WTC11 (cell line): ENCODE measurements around the gene EHD1. TPM values are rescaled to one million over a fixed set of nuclear protein-coding genes. Genes with fewer than 3 reads are reported as not detected.

Experiments used
- ATAC-seq: fragments of 200-7000 bp; cut with Tn5 transposase; 2 replicates; pipeline ENCODE4 v1.10.0; 2021; ENCODE audit warnings: mild to moderate bottlenecking, moderate library complexity
- CTCF ChIA-PET: fragments of 300-600 bp; sonication (Branson Sonifier 250); formaldehyde crosslinking; loops from one replicate; lab custom pipeline; 2021; ENCODE audit warnings: antibody characterized with exemption; lab: Charles Lee
- POLR2A ChIA-PET: fragments of 350-600 bp; sonication (Branson Sonifier 250); formaldehyde crosslinking; loops from one replicate; lab custom pipeline; 2021; ENCODE audit warnings: antibody characterized with exemption; lab: Charles Lee
- DNase-seq: peaks from one replicate; pipeline ENCODE4 v3.0.0; 2021; ENCODE audit warnings: low spot score
- H3K27ac Mint-ChIP-seq: 2 replicates; pipeline ENCODE4 v1.8.0; 2021; ENCODE audit warnings: mixed read lengths
- H3K27me3 Mint-ChIP-seq: 2 replicates; pipeline ENCODE4 v1.8.0; 2021; ENCODE audit warnings: low read depth, mild to moderate bottlenecking, moderate library complexity, mixed read lengths
- H3K36me3 Mint-ChIP-seq: 2 replicates; pipeline ENCODE4 v1.8.0; 2021; ENCODE audit warnings: mixed read lengths
- H3K4me1 Mint-ChIP-seq: 2 replicates; pipeline ENCODE4 v1.8.0; 2022; ENCODE audit warnings: mixed read lengths
- H3K4me3 Mint-ChIP-seq: 2 replicates; pipeline ENCODE4 v1.8.0; 2021; ENCODE audit warnings: mild to moderate bottlenecking, moderate library complexity, mixed read lengths
- H3K9me3 Mint-ChIP-seq: 2 replicates; pipeline ENCODE4 v1.8.0; 2021; ENCODE audit warnings: mixed read lengths
- ATF2 ChIP-seq: sonication (generic); formaldehyde crosslinking; IDR thresholded peaks from 2 replicates; pipeline ENCODE4 v1.8.1; 2022; ENCODE audit warnings: low read depth, missing genetic modification reagents, borderline replicate concordance
- CTCF ChIP-seq: fragments of 200-600 bp; IDR thresholded peaks from 2 replicates; pipeline ENCODE4 v1.8.0; 2022; ENCODE audit warnings: antibody characterized with exemption
- ESRRA ChIP-seq: sonication (generic); formaldehyde crosslinking; IDR thresholded peaks from 2 replicates; pipeline ENCODE4 v1.8.1; 2022; ENCODE audit warnings: mild to moderate bottlenecking, missing genetic modification reagents, borderline replicate concordance
- FOXP1 ChIP-seq: sonication (generic); formaldehyde crosslinking; IDR thresholded peaks from 2 replicates; pipeline ENCODE4 v1.8.0; 2022; ENCODE audit warnings: missing genetic modification reagents, mild to moderate bottlenecking, moderate library complexity, borderline replicate concordance
- GABPB1 ChIP-seq: sonication (generic); formaldehyde crosslinking; IDR thresholded peaks from 2 replicates; pipeline ENCODE4 v1.8.1; 2023; ENCODE audit warnings: mild to moderate bottlenecking, missing genetic modification reagents
- HMGXB4 ChIP-seq: sonication (generic); formaldehyde crosslinking; IDR thresholded peaks from 2 replicates; pipeline ENCODE4 v1.8.1; 2023; ENCODE audit warnings: mild to moderate bottlenecking, moderate library complexity, missing genetic modification reagents
- MAX ChIP-seq: sonication (generic); formaldehyde crosslinking; IDR thresholded peaks from 2 replicates; pipeline ENCODE4 v1.8.0; 2022; ENCODE audit warnings: mild to moderate bottlenecking, missing genetic modification reagents
- MXD4 ChIP-seq: fragments of 250-450 bp; sonication (Bioruptor Pico); IDR thresholded peaks from 2 replicates; pipeline ENCODE4 v1.8.0; 2021; ENCODE audit warnings: mild to moderate bottlenecking, moderate library complexity, borderline replicate concordance
- SP1 ChIP-seq: sonication (generic); formaldehyde crosslinking; conservative IDR thresholded peaks from 2 replicates; pipeline ENCODE4 v1.8.1; 2022; ENCODE audit warnings: missing genetic modification reagents
- USF1 ChIP-seq: sonication (generic); formaldehyde crosslinking; IDR thresholded peaks from 2 replicates; pipeline ENCODE4 v1.8.0; 2022; ENCODE audit warnings: mild to moderate bottlenecking, missing genetic modification reagents
- ZBTB43 ChIP-seq: sonication (generic); formaldehyde crosslinking; IDR thresholded peaks from 2 replicates; pipeline ENCODE4 v1.8.1; 2023; ENCODE audit warnings: mild to moderate bottlenecking, missing genetic modification reagents
- ZNF219 ChIP-seq: sonication (generic); formaldehyde crosslinking; IDR thresholded peaks from 2 replicates; pipeline ENCODE4 v1.8.0; 2023; ENCODE audit warnings: missing genetic modification reagents, mild to moderate bottlenecking, borderline replicate concordance
- ZNF232 ChIP-seq: sonication (generic); formaldehyde crosslinking; IDR thresholded peaks from 2 replicates; pipeline ENCODE4 v1.8.0; 2022; ENCODE audit warnings: mild to moderate bottlenecking, missing genetic modification reagents
- ZNF396 ChIP-seq: fragments of 250-450 bp; sonication (Bioruptor Pico); IDR thresholded peaks from 2 replicates; pipeline ENCODE4 v1.8.0; 2021; ENCODE audit warnings: mild to moderate bottlenecking, moderate library complexity, borderline replicate concordance
- ZNF416 ChIP-seq: fragments of 250-450 bp; sonication (Bioruptor Pico); IDR thresholded peaks from 2 replicates; pipeline ENCODE4 v1.9.0; 2021; ENCODE audit warnings: mild to moderate bottlenecking, inconsistent platforms
- ZNF425 ChIP-seq: fragments of 250-450 bp; sonication (Bioruptor Pico); conservative IDR thresholded peaks from 2 replicates; pipeline ENCODE4 v1.9.0; 2021; ENCODE audit warnings: mild to moderate bottlenecking
- total RNA-seq: library from RNA; stranded (reverse); gene quantifications from 3 replicates; pipeline ENCODE4 v1.2.3, GENCODE V29; 2021

EHD1 gene
- total RNA-seq, 1 experiment from 2014 or later = 38.1 TPM

- no peak for DNase-seq
- no peak overlapping the region for H3K27ac Mint-ChIP-seq
- H3K9me3 Mint-ChIP-seq = no peaks in the 10 kb centered on the region
- peaks cover 14% of the 10 kb centered on the region for H3K4me1 Mint-ChIP-seq
- peak overlapping the region; percentile 66 for H3K4me3 Mint-ChIP-seq
- TF ChIP-seq USF1 (CRISPR knock-in tag) = no peak
- no peak for TF ChIP-seq MXD4 (CRISPR knock-in tag)
- no peak for TF ChIP-seq HMGXB4 (CRISPR knock-in tag)
- no peak for TF ChIP-seq ATF2 (CRISPR knock-in tag)
- TF ChIP-seq CTCF = no peak
- no peak for TF ChIP-seq ZNF396 (CRISPR knock-in tag)
- TF ChIP-seq ZNF219 (CRISPR knock-in tag) = no peak
- TF ChIP-seq ZNF232 = no peak
- no peak for TF ChIP-seq ZNF425 (CRISPR knock-in tag)
- TF ChIP-seq, all 79 proteins: peak for 0
- POLR2A ChIA-PET = interaction anchor here (0.8 to 2.4 kb wide), 2 partner anchors 9 to 110 kb away, joined by 3 to 10 read pairs; partner anchors contain the start of gene SF1
- no peak for ATAC-seq
- H3K27me3 Mint-ChIP-seq = no peaks in the 10 kb centered on the region
- CTCF ChIA-PET = interaction anchor here (0.6 to 22.9 kb wide), 63 partner anchors 9 to 557 kb away, joined by 3 to 372 read pairs (median 4); partner anchors contain the start of genes ARL2, ATG2A, BATF2 and CDC42BPG
- H3K36me3 Mint-ChIP-seq = no peaks in the 10 kb centered on the region
These were observed 9.9 kb upstream of the EHD1 start for GRCh38 chr11:64888406-64888728.

GRCh38 chr11:64887757-64888405 lies 9.5 kb upstream of the EHD1 start:
- ChIA-PET CTCF (interaction anchor here (0.6 to 22.9 kb wide), 62 partner anchors 10 to 557 kb away, joined by 3 to 372 read pairs (median 4); partner anchors contain the start of genes ARL2, ATG2A, BATF2 and CDC42BPG), POLR2A (interaction anchor here (0.8 to 2.4 kb wide), 2 partner anchors 9 to 109 kb away, joined by 3 to 10 read pairs; partner anchors contain the start of gene SF1)
- peak; percentile 91 for DNase-seq
- peak; percentile 88 for ATAC-seq
- Mint-ChIP-seq H3K36me3 (no peaks in the 10 kb centered on the region), H3K9me3 (no peaks in the 10 kb centered on the region), H3K4me3 (peak overlapping the region; percentile 66), H3K27ac (no peak overlapping the region), H3K4me1 (peaks cover 14% of the 10 kb centered on the region), H3K27me3 (no peaks in the 10 kb centered on the region)
- TF ChIP-seq SP1 (CRISPR knock-in tag) (peak; percentile 69), MAX (CRISPR knock-in tag) (peak; percentile 34; the same call in 1 of the 2 replicates), ZNF416 (CRISPR knock-in tag) (no peak), CTCF (peak; percentile 99), GABPB1 (CRISPR knock-in tag) (0 out of 2 replicates have a peak, but pooled peaks have one; percentile 20), ZBTB43 (0 out of 2 replicates have a peak, but pooled peaks have one; percentile 46), ESRRA (CRISPR knock-in tag) (no peak), HMGXB4 (CRISPR knock-in tag) (peak; percentile 78), FOXP1 (CRISPR knock-in tag) (0 out of 2 replicates have a peak, but pooled peaks have one; percentile 36)
